Mesenchymal stem cell (in vitro differentiated cells and primary cell): ENCODE data around the gene EFHD1. TPM values are rescaled to one million over a fixed set of nuclear protein-coding genes. Genes with fewer than 3 reads are reported as not detected.

Source experiments
- DNase-seq: peaks from one replicate; pipeline ENCODE4 v3.0.0-alpha.2; 2013
- H2AFZ ChIP-seq: one replicate; pipeline ENCODE4 v1.6.1; 2013; ENCODE audit warnings: low read depth, mild to moderate bottlenecking, control low read depth, inconsistent platforms, low read length, moderate library complexity
- H2AK5ac ChIP-seq: 2 replicates; pipeline ENCODE4 v1.6.1; 2013; ENCODE audit warnings: low read length, moderate library complexity, mild to moderate bottlenecking, inconsistent platforms; ENCODE audit not compliant: severe bottlenecking
- H2BK120ac ChIP-seq: one replicate; pipeline ENCODE4 v1.6.1; 2013; ENCODE audit warnings: low read depth, mild to moderate bottlenecking, inconsistent platforms, low read length, moderate library complexity
- H2BK12ac ChIP-seq, 2 experiments: one replicate each; pipeline ENCODE4 v1.6.1; 2013; ENCODE audit warnings: inconsistent platforms in 2 of 2, low read length in 2 of 2, mild to moderate bottlenecking in 2 of 2, moderate library complexity in 2 of 2, control low read depth in 1 of 2
- H2BK15ac ChIP-seq: one replicate; pipeline ENCODE4 v1.6.1; 2013; ENCODE audit warnings: mild to moderate bottlenecking, low read depth, inconsistent platforms; ENCODE audit not compliant: poor library complexity, severe bottlenecking
- H2BK5ac ChIP-seq: 2 replicates; pipeline ENCODE4 v1.6.1; 2013; ENCODE audit warnings: low read depth, mild to moderate bottlenecking, low read length, control low read depth, inconsistent platforms; ENCODE audit not compliant: poor library complexity, severe bottlenecking
- H3K14ac ChIP-seq, 2 experiments: one replicate each; pipeline ENCODE4 v1.6.1; 2013; ENCODE audit warnings: inconsistent platforms in 2 of 2, low read length in 2 of 2, control low read depth in 1 of 2, mild to moderate bottlenecking in 1 of 2, moderate library complexity in 1 of 2
- H3K18ac ChIP-seq, 2 experiments: one replicate each; pipeline ENCODE4 v1.6.1; 2013; ENCODE audit warnings: inconsistent platforms in 2 of 2, low read length in 2 of 2, control low read depth in 1 of 2, low read depth in 1 of 2, mild to moderate bottlenecking in 1 of 2
- H3K23ac ChIP-seq, 2 experiments: one replicate each; pipeline ENCODE4 v1.6.1; 2013; ENCODE audit warnings: inconsistent platforms in 2 of 2, low read length in 2 of 2, mild to moderate bottlenecking in 2 of 2, moderate library complexity in 2 of 2, control low read depth in 1 of 2
- H3K27ac ChIP-seq: 2 replicates; pipeline ENCODE4 v1.5.1; 2013; ENCODE audit warnings: mild to moderate bottlenecking, moderate library complexity, low read length, control low read depth, inconsistent platforms; ENCODE audit not compliant: poor library complexity, severe bottlenecking
- H3K27me3 ChIP-seq, 2 experiments: 2 replicates each; pipeline versions ENCODE4 v1.6.1 to v1.7.0; 2013; ENCODE audit warnings: low read length in 2 of 2, mild to moderate bottlenecking in 2 of 2, moderate library complexity in 2 of 2, control low read depth in 1 of 2, inconsistent platforms in 1 of 2; ENCODE audit not compliant: control insufficient read depth in 1 of 2, insufficient read depth in 1 of 2
- H3K36me3 ChIP-seq, 2 experiments: 2 replicates each; pipeline versions ENCODE4 v1.6.1 to v1.7.0; 2013; ENCODE audit warnings: low read length in 2 of 2, control low read depth in 1 of 2, inconsistent platforms in 1 of 2, low read depth in 1 of 2, mild to moderate bottlenecking in 1 of 2; ENCODE audit not compliant: insufficient read depth in 2 of 2, control insufficient read depth in 1 of 2
- H3K4ac ChIP-seq, 2 experiments: one replicate each; pipeline ENCODE4 v1.6.1; 2013; ENCODE audit warnings: inconsistent platforms in 2 of 2, low read length in 2 of 2, mild to moderate bottlenecking in 2 of 2, moderate library complexity in 2 of 2, control low read depth in 1 of 2, low read depth in 1 of 2
- H3K4me1 ChIP-seq: 2 replicates; pipeline ENCODE4 v1.6.1; 2013; ENCODE audit warnings: low read depth, low read length, control low read depth; ENCODE audit not compliant: control insufficient read depth, insufficient read depth
- H3K4me2 ChIP-seq: 2 replicates; pipeline ENCODE4 v1.6.1; 2013; ENCODE audit warnings: low read length, mild to moderate bottlenecking, inconsistent platforms; ENCODE audit not compliant: poor library complexity, severe bottlenecking
- H3K4me3 ChIP-seq, 2 experiments: 2 replicates each; pipeline versions ENCODE4 v1.5.1 to v1.7.0; 2013; ENCODE audit warnings: low read length in 2 of 2, mild to moderate bottlenecking in 2 of 2, control low read depth in 1 of 2, low read depth in 1 of 2; ENCODE audit not compliant: insufficient read depth in 1 of 2
- H3K79me1 ChIP-seq: replicated peaks from 2 replicates; pipeline ENCODE4 v1.6.1; 2013; ENCODE audit warnings: mild to moderate bottlenecking, control low read depth, low read length, inconsistent platforms; ENCODE audit not compliant: poor library complexity, severe bottlenecking
- H3K9ac ChIP-seq: 2 replicates; pipeline ENCODE4 v1.7.0; 2013; ENCODE audit warnings: mild to moderate bottlenecking, low read length, moderate library complexity
- H3K9me3 ChIP-seq: 2 replicates; pipeline ENCODE4 v1.7.0; 2013; ENCODE audit warnings: mild to moderate bottlenecking, low read length; ENCODE audit not compliant: control insufficient read depth
- H4K8ac ChIP-seq: one replicate; pipeline ENCODE4 v1.6.1; 2013; ENCODE audit warnings: inconsistent platforms, mild to moderate bottlenecking, low read length, moderate library complexity
- H4K91ac ChIP-seq: one replicate; pipeline ENCODE4 v1.6.1; 2013; ENCODE audit warnings: mild to moderate bottlenecking, low read length, inconsistent platforms
- WGBS: methylation state at CpG from one replicate; pipeline ENCODE4 v1.1.7; 2013; ENCODE audit warnings: mixed read lengths; 5-methylcytosine and 5-hydroxymethylcytosine counted together
- polyA plus RNA-seq, 2 experiments: library from polyadenylated mRNA; stranded (reverse); fragments of 200-250 nt; gene quantifications; one replicate each; pipeline ENCODE4 v1.2.3, GENCODE V29; 2013

The EFHD1 gene, protein sequence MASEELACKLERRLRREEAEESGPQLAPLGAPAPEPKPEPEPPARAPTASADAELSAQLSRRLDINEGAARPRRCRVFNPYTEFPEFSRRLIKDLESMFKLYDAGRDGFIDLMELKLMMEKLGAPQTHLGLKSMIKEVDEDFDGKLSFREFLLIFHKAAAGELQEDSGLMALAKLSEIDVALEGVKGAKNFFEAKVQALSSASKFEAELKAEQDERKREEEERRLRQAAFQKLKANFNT
- 0.76 TPM for polyA plus RNA-seq (2013, experiment 1 of 2)
- 0.59 TPM for polyA plus RNA-seq (2013, experiment 2 of 2)

DNA sequence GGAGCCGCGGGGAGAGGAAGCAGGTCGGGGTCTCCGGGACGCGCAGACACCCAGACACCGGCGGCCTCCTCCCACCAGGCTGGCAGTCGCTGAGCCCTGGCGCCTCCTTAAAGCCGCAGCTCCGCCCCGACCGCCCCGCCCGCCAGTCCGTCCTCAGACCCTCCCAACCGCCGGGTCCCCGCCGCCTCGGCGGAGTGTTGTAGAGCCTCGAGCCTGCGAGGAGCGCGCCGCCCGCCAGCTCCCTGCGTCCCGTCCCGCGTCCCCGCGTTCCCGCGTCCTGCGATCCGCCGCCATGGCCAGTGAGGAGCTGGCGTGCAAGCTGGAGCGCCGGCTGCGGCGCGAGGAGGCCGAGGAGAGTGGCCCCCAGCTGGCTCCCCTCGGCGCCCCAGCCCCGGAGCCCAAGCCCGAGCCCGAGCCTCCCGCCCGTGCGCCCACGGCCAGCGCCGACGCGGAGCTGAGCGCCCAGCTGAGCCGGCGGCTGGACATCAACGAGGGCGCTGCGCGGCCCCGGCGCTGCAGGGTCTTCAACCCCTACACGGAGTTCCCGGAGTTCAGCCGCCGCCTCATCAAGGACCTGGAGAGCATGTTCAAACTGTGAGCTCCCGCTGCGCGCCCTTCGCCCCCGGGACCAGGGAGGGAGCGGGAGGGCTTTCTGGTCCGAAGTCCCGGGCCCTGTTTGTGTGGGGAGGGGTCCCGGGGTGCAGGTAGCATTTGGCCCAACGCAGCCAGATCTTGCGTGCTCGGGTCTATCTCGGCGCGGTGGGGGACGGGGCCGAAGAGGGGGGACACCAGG is at the start of gene EFHD1:
TSS of gene EFHD1 (plus strand) at position 192 of the 793 bp plus-strand sequence. CDS start at position 293, 101 bp downstream.
- no peak within 1 kb of the TSS for H4K8ac ChIP-seq
- H2BK5ac ChIP-seq = no peak within 1 kb of the TSS
- H3K9me3 ChIP-seq = no peaks in the 10 kb centered on the region
- H2BK120ac ChIP-seq = peak within 1 kb of the TSS; percentile 49
- peak within 1 kb of the TSS in 1 of 2 experiments; percentile 30 for H3K18ac ChIP-seq
- H3K4me3 ChIP-seq = peak within 1 kb of the TSS; percentile 70 to 72
- DNase-seq = peak; percentile 65
- no peak within 1 kb of the TSS for H3K27ac ChIP-seq
- H3K79me1 ChIP-seq = no peaks in the 10 kb centered on the region
- WGBS = 2% methylated on average over 54 of the region's 90 CpGs
- no peak within 1 kb of the TSS for H3K4ac ChIP-seq
- H4K91ac ChIP-seq = no peak within 1 kb of the TSS
- peak within 1 kb of the TSS; percentile 66 for H3K9ac ChIP-seq
- H2AK5ac ChIP-seq = no peak within 1 kb of the TSS
- H2BK15ac ChIP-seq = peak within 1 kb of the TSS; percentile 48
- H3K4me1 ChIP-seq = peaks cover 18% of the 10 kb centered on the region
- H3K27me3 ChIP-seq = peaks cover 51 to 52% of the 10 kb centered on the region in 2 experiments
- H2BK12ac ChIP-seq = no peak within 1 kb of the TSS
- H3K4me2 ChIP-seq = peak within 1 kb of the TSS; percentile 100
- no peaks in the 10 kb centered on the region for H3K36me3 ChIP-seq
- peak within 1 kb of the TSS; percentile 62 for H2AFZ ChIP-seq
- peak within 1 kb of the TSS in 1 of 2 experiments; percentile 68 for H3K23ac ChIP-seq
- H3K14ac ChIP-seq = no peak within 1 kb of the TSS

DNA sequence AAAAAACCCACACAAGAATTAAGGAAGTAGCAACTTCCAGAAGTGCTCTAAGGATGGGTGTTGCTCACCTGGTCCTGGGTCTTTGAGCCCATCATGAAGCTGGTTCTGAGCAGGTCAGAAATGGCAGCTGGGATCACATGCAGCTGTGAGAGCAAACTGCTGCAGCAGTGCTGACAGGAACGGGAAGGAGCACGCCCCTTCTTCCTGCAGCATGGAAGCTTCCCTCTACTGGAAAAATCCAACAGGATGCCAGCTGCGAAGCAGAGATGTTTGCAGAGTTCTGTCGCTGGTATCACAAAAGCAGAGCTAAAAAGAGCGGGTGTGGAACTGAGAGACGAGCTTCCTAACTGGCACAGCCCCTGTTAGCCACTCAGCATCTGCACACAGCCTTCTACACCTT is 49.2 kb upstream of the EFHD1 start:
- H2BK15ac ChIP-seq = no peak overlapping the region
- no peak overlapping the region for H4K8ac ChIP-seq
- no peak overlapping the region for H2BK5ac ChIP-seq
- no peaks in the 10 kb centered on the region for H3K4me1 ChIP-seq
- H3K79me1 ChIP-seq = no peaks in the 10 kb centered on the region
- H3K9ac ChIP-seq = no peak overlapping the region
- no peak overlapping the region for H3K14ac ChIP-seq
- no peak overlapping the region for H2AFZ ChIP-seq
- no peak overlapping the region for H3K23ac ChIP-seq
- H3K4me2 ChIP-seq = no peak overlapping the region
- no peak for DNase-seq
- H2BK120ac ChIP-seq = no peak overlapping the region
- H3K27ac ChIP-seq = no peak overlapping the region
- 92% methylated on average over 5 of the region's 6 CpGs for WGBS
- no peak overlapping the region for H2AK5ac ChIP-seq
- no peak overlapping the region for H4K91ac ChIP-seq
- peaks cover 10 to 55% of the 10 kb centered on the region in 2 experiments for H3K36me3 ChIP-seq
- H3K27me3 ChIP-seq = no peaks in the 10 kb centered on the region
- H3K4ac ChIP-seq = no peak overlapping the region
- no peak overlapping the region for H3K18ac ChIP-seq
- no peak overlapping the region for H2BK12ac ChIP-seq
- H3K4me3 ChIP-seq = no peak overlapping the region
- no peaks in the 10 kb centered on the region for H3K9me3 ChIP-seq

DNA sequence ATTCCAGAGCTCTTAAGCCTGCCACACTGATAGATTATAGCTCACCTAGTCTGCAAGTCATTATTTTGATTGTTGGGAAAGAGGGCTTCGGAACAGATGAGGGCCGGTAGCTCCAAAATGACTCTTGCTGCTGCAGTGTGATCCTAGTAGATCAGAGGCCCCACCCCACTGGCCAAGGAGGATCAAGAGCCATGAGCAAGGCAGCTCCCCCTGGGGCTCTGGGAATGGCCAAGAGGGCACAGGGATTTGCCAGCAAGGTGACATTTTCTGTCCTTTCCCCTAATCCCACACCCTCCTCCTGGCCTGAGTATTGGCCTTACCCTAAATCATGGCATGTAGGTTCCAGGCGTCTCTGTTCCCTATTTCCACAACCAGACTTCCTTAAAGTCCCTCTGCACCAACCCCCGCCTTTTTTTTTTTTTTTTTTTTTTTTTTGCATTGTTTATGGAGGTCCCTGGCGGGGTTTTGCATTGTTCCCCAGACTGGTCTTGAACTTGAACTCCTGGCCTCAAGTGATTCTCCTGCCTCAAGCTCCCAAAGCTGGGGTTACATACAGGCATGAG is 46.4 kb upstream of the EFHD1 start:
- Histone ChIP-seq H2BK15ac (no peak overlapping the region), H3K9ac (no peak overlapping the region), H2BK120ac (no peak overlapping the region), H3K27ac (no peak overlapping the region), H3K23ac (no peak overlapping the region), H2BK12ac (no peak overlapping the region), H3K4me1 (no peaks in the 10 kb centered on the region), H3K9me3 (no peaks in the 10 kb centered on the region), H2AFZ (no peak overlapping the region), H3K4me3 (no peak overlapping the region), H3K4me2 (no peak overlapping the region), H3K27me3 (no peaks in the 10 kb centered on the region), H3K36me3 (peaks cover 4 to 27% of the 10 kb centered on the region in 2 experiments), H4K91ac (no peak overlapping the region), H3K14ac (no peak overlapping the region), H4K8ac (no peak overlapping the region), H2AK5ac (no peak overlapping the region), H2BK5ac (no peak overlapping the region), H3K79me1 (no peaks in the 10 kb centered on the region), H3K4ac (no peak overlapping the region), H3K18ac (no peak overlapping the region)
- DNase-seq = no peak
- 89% methylated on average over 4 of the region's 5 CpGs for WGBS

DNA sequence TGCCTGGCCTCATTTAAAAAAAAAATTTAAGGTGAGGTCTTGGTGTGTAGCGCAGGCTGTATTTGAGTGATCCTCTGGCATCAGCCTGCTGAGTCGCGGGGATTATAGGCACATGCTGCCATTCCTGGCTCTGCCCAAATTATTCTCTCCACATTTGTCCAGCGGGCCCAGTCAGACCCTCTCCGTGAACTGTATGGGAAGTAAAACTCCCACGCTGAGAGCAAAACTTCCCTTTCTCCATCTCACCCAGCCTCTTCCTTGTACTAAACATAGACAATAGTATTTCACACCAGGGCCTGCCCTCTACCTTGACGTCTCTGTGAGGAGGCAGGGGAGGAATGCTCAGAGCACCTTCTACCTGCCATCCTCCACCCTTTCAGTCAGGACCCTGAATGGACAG is 45.9 kb upstream of the EFHD1 start:
- Histone ChIP-seq H3K36me3 (peaks cover 4 to 22% of the 10 kb centered on the region in 2 experiments), H2BK120ac (no peak overlapping the region), H2AK5ac (no peak overlapping the region), H3K4me2 (no peak overlapping the region), H4K91ac (no peak overlapping the region), H4K8ac (no peak overlapping the region), H2BK15ac (no peak overlapping the region), H3K9me3 (no peaks in the 10 kb centered on the region), H2BK12ac (no peak overlapping the region), H3K4me1 (peaks cover 1% of the 10 kb centered on the region), H3K4ac (no peak overlapping the region), H3K23ac (no peak overlapping the region), H3K79me1 (no peaks in the 10 kb centered on the region), H3K9ac (no peak overlapping the region), H3K27ac (no peak overlapping the region), H2AFZ (no peak overlapping the region), H3K27me3 (no peaks in the 10 kb centered on the region), H3K4me3 (no peak overlapping the region), H2BK5ac (no peak overlapping the region), H3K18ac (no peak overlapping the region), H3K14ac (no peak overlapping the region)
- 93% methylated on average over 7 of the region's 7 CpGs for WGBS
- no peak for DNase-seq
